Upper lobe of left lung (tissue), 4 donors: ENCODE measurements around the gene CAPS.

ENCODE experiments used
- EP300 ChIP-seq, 4 donors: sonication (generic); formaldehyde crosslinking; IDR thresholded peaks; one replicate each; pipeline ENCODE4 v1.5.1; 2017; ENCODE audit warnings: antibody characterized with exemption in 4 of 4, control low read depth in 2 of 4
- POLR2A ChIP-seq, 4 donors: fragments of 450-650 bp; IDR thresholded peaks; one replicate each; pipeline ENCODE4 v1.5.1; 2016 to 2017; ENCODE audit warnings: antibody characterized with exemption in 4 of 4, mild to moderate bottlenecking in 2 of 4
- TF ChIP-seq, protein P1 (sequence below), 6 experiments: fragments of 450-650 bp in 4 of 6; fragments of 200-600 bp in 2 of 6; sonication (generic) in 2 of 6; IDR thresholded peaks; one replicate each; pipeline ENCODE4 v1.5.1; 2016 to 2019; ENCODE audit warnings: antibody characterized with exemption in 6 of 6

DNA sequence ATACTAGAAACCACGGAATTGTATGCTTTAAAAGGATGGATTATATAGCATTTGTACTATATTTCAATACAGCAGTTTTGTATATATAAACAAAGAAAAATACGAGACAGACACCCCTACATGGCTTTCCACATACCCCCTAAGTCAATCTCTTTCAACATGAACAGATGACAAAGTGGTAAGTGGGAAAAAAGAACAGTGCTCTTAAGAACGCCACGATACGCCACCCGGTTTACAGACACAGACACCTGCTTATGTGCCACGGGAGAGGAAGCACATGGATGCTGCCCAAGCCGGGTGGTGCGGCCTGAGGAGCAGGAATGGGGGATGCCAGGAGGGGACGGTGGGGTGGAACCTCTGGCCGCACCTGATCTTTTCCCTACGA, 8.1 kb downstream of the CAPS start:
- TF ChIP-seq, protein P1, sequence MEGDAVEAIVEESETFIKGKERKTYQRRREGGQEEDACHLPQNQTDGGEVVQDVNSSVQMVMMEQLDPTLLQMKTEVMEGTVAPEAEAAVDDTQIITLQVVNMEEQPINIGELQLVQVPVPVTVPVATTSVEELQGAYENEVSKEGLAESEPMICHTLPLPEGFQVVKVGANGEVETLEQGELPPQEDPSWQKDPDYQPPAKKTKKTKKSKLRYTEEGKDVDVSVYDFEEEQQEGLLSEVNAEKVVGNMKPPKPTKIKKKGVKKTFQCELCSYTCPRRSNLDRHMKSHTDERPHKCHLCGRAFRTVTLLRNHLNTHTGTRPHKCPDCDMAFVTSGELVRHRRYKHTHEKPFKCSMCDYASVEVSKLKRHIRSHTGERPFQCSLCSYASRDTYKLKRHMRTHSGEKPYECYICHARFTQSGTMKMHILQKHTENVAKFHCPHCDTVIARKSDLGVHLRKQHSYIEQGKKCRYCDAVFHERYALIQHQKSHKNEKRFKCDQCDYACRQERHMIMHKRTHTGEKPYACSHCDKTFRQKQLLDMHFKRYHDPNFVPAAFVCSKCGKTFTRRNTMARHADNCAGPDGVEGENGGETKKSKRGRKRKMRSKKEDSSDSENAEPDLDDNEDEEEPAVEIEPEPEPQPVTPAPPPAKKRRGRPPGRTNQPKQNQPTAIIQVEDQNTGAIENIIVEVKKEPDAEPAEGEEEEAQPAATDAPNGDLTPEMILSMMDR (IDR thresholded peaks at IDR 0.05) = no peak
- TF ChIP-seq EP300 (IDR thresholded peaks at IDR 0.05) = no peak
- TF ChIP-seq POLR2A (IDR thresholded peaks at IDR 0.05) = no peak
